GM13976 (cell line): ENCODE data around the gene NALCN.

Source experiments
- DNase-seq: peaks from one replicate; pipeline ENCODE4 v3.0.0; 2012; ENCODE audit warnings: low spot score
- CTCF ChIP-seq: IDR thresholded peaks from 2 replicates; pipeline ENCODE4 v1.5.1; 2012; ENCODE audit warnings: borderline replicate concordance, mild to moderate bottlenecking; ENCODE audit not compliant: insufficient read depth; ENCODE audit errors: extremely low read depth, missing control alignments, control extremely low read depth
- in situ Hi-C: fragments of 300-500 bp; cut with MboI; formaldehyde crosslinking; loops from one replicate; pipeline ENCODE4 v1.12.0; 2022; ENCODE audit warnings: low sequenced_read_pairs, mixed read lengths, inconsistent platforms; ENCODE audit not compliant: unreplicated experiment

The NALCN gene

GRCh38 chr13:101301053-101301452 lies 115.3 kb downstream of the NALCN start:
- in situ Hi-C loops: no loop called here
- TF ChIP-seq CTCF: no peak
- no peak for DNase-seq

GRCh38 chr13:101300531-101300930 lies 115.8 kb downstream of the NALCN start:
- TF ChIP-seq CTCF: no peak
- DNase-seq: no peak
- in situ Hi-C loops: no loop called here

- no peak for DNase-seq
- TF ChIP-seq CTCF: no peak
- in situ Hi-C loops: no loop called here
Observed at GRCh38 chr13:101298517-101298916, 117.8 kb downstream of the NALCN start.

- in situ Hi-C loops: no loop called here
- DNase-seq: no peak
- TF ChIP-seq CTCF: no peak
Observed at GRCh38 chr13:101297794-101298193, 118.5 kb downstream of the NALCN start.

GRCh38 chr13:101292711-101293110 lies 123.6 kb downstream of the NALCN start:
- TF ChIP-seq CTCF: no peak
- in situ Hi-C loops: no loop called here

GRCh38 chr13:101291646-101292515 lies 124.4 kb downstream of the NALCN start:
- no peak for TF ChIP-seq CTCF
- DNase-seq: no peak
- in situ Hi-C loops: no loop called here

More at GRCh38 chr13:101292711-101293110, 123.6 kb downstream of the NALCN start:
- no peak for DNase-seq

GRCh38 chr13:101291206-101291605 lies 125.1 kb downstream of the NALCN start:
- no peak for TF ChIP-seq CTCF
- in situ Hi-C loops: no loop called here
- DNase-seq: no peak
